Forelimb muscle (tissue), 1 donor: Measurements from ENCODE around the gene LAMB1. TPM values are rescaled to one million over a fixed set of nuclear protein-coding genes. Genes with fewer than 3 reads are reported as not detected.

ENCODE experiments used
- DNase-seq: peaks from one replicate; pipeline ENCODE4 v3.0.0-alpha.2; 2013; ENCODE audit warnings: low read depth
- polyA plus RNA-seq: library from polyadenylated mRNA; unstranded; fragments of 120-200 nt; gene quantifications from one replicate; pipeline ENCODE4 v1.2.1, GENCODE V29; 2013; ENCODE audit not compliant: insufficient read length

The LAMB1 gene
- polyA plus RNA-seq, 1 donor: 406 TPM

- no peak for DNase-seq
Observed at GRCh38 chr7:108017776-108018151, 14.8 kb upstream of the LAMB1 start.

GRCh38 chr7:108016841-108017775, 14.1 kb upstream of the LAMB1 start:
- no peak for DNase-seq

- DNase-seq: no peak
Observed at GRCh38 chr7:108015740-108016139, 12.8 kb upstream of the LAMB1 start.

GRCh38 chr7:108014747-108015682, 12.1 kb upstream of the LAMB1 start:
- DNase-seq: no peak

- DNase-seq: no peak
Observed at GRCh38 chr7:108014215-108014614, 11.3 kb upstream of the LAMB1 start.

GRCh38 chr7:108012499-108013430, 9.8 kb upstream of the LAMB1 start:
- DNase-seq: no peak

- no peak for DNase-seq
Observed at GRCh38 chr7:108010377-108010776, 7.4 kb upstream of the LAMB1 start.

- DNase-seq: no peak
Observed at GRCh38 chr7:108009873-108010272, 6.9 kb upstream of the LAMB1 start.

GRCh38 chr7:108008827-108009226, 5.9 kb upstream of the LAMB1 start:
- DNase-seq: no peak

- no peak for DNase-seq
Observed at GRCh38 chr7:108008240-108008639, 5.3 kb upstream of the LAMB1 start.

GRCh38 chr7:108007762-108008161, 4.8 kb upstream of the LAMB1 start:
- no peak for DNase-seq

- no peak for DNase-seq
Observed at GRCh38 chr7:108007261-108007660, 4.3 kb upstream of the LAMB1 start.

- DNase-seq: no peak
Observed at GRCh38 chr7:108004220-108005142, 1.5 kb upstream of the LAMB1 start.

- no peak for DNase-seq
Observed at GRCh38 chr7:108003599-108003935, 606 bp upstream of the LAMB1 start.

GRCh38 chr7:108001764-108002725, 916 bp downstream of the LAMB1 start:
- no peak for DNase-seq

GRCh38 chr7:108000875-108001763, 1.8 kb downstream of the LAMB1 start:
- no peak for DNase-seq

GRCh38 chr7:107999779-108000560, 3.0 kb downstream of the LAMB1 start:
- no peak for DNase-seq
